Spleen (tissue), 7 donors: Measurements from ENCODE around the gene GCLM.

Experiments used
- POLR2A ChIP-seq, 3 donors: fragments of 450-650 bp; IDR thresholded peaks; one replicate each; pipeline ENCODE4 v1.5.1; 2017; ENCODE audit warnings: antibody characterized with exemption in 3 of 3, mild to moderate bottlenecking in 1 of 3
- TF ChIP-seq, protein P1 (sequence below), 11 experiments: fragments of 200-600 bp in 7 of 11; fragments of 450-650 bp in 4 of 11; sonication (generic) in 4 of 11; IDR thresholded peaks in 8 of 11; conservative IDR thresholded peaks in 3 of 11; 1 replicate in 7 of 11; 2 replicates in 4 of 11; pipeline versions ENCODE4 v1.4.0 to v1.8.0; 2016 to 2021; ENCODE audit warnings: antibody characterized with exemption in 11 of 11, inconsistent platforms in 4 of 11, mild to moderate bottlenecking in 1 of 11
- donor health status: DM: no; HTN: no; CAD: no; lungs with moderate emphysema.
- donor health status: DM: no; HTN: no; CAD: no.
- donor health status: DM: no; HTN: no; CAD: no.

DNA sequence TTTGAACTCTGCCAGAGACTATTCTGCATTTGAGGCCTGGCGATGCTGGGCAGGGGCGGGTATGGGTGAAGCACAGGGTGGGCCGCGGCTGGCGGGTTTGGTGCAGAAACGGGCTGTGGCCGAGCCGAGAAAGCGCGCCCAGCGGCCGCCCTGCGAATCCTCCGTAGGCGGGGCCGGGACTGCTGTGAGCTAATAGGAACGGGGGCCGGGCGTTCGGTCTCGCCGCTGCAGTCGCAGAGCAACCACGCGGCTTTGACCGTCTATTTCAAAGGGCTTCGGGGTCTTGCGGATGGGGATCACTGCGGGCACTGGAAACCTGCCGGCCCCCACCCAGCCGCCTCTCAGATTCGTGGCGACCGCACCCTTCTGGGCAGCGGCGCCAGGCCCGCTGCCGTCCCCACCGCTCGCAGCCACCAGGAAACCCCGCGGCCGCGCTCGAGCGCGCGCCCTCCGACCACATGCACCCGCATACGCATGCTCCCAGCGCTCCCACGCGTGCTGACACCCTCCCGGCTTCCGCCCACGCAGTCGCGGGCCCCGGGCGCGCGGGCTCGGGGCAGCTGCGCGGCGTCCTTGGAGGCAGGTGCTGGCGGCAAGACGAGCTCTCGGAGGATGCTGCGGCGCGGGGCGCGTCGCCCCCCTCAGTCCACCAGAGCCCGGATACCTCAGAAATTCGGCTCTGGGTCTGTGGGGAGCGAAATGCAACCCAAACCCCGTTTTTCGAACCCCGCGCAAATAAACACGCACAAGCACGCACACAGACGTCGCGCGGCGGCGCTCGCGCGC is 62.8 kb downstream of the GCLM start:
- TF ChIP-seq, protein P1, sequence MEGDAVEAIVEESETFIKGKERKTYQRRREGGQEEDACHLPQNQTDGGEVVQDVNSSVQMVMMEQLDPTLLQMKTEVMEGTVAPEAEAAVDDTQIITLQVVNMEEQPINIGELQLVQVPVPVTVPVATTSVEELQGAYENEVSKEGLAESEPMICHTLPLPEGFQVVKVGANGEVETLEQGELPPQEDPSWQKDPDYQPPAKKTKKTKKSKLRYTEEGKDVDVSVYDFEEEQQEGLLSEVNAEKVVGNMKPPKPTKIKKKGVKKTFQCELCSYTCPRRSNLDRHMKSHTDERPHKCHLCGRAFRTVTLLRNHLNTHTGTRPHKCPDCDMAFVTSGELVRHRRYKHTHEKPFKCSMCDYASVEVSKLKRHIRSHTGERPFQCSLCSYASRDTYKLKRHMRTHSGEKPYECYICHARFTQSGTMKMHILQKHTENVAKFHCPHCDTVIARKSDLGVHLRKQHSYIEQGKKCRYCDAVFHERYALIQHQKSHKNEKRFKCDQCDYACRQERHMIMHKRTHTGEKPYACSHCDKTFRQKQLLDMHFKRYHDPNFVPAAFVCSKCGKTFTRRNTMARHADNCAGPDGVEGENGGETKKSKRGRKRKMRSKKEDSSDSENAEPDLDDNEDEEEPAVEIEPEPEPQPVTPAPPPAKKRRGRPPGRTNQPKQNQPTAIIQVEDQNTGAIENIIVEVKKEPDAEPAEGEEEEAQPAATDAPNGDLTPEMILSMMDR (IDR thresholded peaks at IDR 0.05 in 8 of 11, conservative IDR thresholded peaks at IDR 0.05 in 3 of 11), result peak; percentile 17 to 75 (median 40)
- TF ChIP-seq POLR2A (IDR thresholded peaks at IDR 0.05), result peak in 2 of 3 donors; percentile 11 to 60
